Ovary (tissue), 3 donors: ENCODE results near the gene JSRP1.

Experiments
- EP300 ChIP-seq: sonication (generic); formaldehyde crosslinking; IDR thresholded peaks from one replicate; pipeline ENCODE4 v1.6.1; 2017; ENCODE audit warnings: antibody characterized with exemption
- TF ChIP-seq, protein P1 (sequence below), 3 donors: fragments of 450-650 bp in 2 of 3; fragments of 200-600 bp in 1 of 3; IDR thresholded peaks; one replicate each; pipeline versions ENCODE4 v1.5.1 to v1.8.0; 2016 to 2022; ENCODE audit warnings: antibody characterized with exemption in 3 of 3, mild to moderate bottlenecking in 1 of 3
- donor health status: DM: no; HTN: no; CAD: no.

GRCh38 chr19:2252055-2252796 is 4.0 kb downstream of the JSRP1 start:
- TF ChIP-seq, protein P1, sequence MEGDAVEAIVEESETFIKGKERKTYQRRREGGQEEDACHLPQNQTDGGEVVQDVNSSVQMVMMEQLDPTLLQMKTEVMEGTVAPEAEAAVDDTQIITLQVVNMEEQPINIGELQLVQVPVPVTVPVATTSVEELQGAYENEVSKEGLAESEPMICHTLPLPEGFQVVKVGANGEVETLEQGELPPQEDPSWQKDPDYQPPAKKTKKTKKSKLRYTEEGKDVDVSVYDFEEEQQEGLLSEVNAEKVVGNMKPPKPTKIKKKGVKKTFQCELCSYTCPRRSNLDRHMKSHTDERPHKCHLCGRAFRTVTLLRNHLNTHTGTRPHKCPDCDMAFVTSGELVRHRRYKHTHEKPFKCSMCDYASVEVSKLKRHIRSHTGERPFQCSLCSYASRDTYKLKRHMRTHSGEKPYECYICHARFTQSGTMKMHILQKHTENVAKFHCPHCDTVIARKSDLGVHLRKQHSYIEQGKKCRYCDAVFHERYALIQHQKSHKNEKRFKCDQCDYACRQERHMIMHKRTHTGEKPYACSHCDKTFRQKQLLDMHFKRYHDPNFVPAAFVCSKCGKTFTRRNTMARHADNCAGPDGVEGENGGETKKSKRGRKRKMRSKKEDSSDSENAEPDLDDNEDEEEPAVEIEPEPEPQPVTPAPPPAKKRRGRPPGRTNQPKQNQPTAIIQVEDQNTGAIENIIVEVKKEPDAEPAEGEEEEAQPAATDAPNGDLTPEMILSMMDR (IDR thresholded peaks at IDR 0.05): no peak
- TF ChIP-seq EP300: no peak
